Measurements from ENCODE around the gene PHF2.

The PHF2 gene

GRCh38 chr9:93630806-93631411 is 54.5 kb downstream of the PHF2 start:
- DNase-seq (ENCODE audit: low spot score): peak; percentile 10

- DNase-seq (ENCODE audit: low spot score): peak; percentile 12
These were observed 57.3 kb downstream of the PHF2 start for GRCh38 chr9:93633492-93634221.

GRCh38 chr9:93634311-93635185 is 58.2 kb downstream of the PHF2 start:
- DNase-seq (ENCODE audit: low spot score): peak; percentile 9

- peak; percentile 14 for DNase-seq (ENCODE audit: low spot score)
These were observed 59.1 kb downstream of the PHF2 start for GRCh38 chr9:93635186-93636107.

DNA sequence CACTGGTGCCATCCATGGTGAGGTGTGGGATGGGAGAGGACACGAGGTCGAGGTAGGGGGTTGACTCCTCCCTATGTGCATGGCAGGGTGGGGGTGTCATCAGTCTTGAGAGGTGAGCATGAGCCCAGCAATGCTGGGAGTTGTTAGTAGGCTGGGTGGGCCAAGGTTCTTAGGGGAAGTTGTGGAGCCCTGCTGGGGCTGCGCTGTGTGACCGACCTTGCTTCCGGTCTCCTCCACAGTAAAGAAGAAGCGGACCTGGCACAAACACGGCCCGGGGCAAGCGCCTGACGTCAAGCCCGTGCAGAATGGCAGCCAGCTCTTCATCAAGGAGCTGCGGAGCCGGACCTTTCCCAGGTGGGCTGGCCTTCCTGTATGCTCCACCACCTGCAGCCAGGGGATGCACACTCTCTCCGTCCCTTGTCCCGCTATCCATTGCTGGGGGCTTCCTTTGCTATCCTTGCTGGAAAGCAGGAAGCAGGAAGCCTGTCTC is 59.8 kb downstream of the PHF2 start:
- DNase-seq (ENCODE audit: low spot score): no peak

GRCh38 chr9:93636667-93637066 is 60.3 kb downstream of the PHF2 start:
- peak; percentile 7 for DNase-seq (ENCODE audit: low spot score)

DNA sequence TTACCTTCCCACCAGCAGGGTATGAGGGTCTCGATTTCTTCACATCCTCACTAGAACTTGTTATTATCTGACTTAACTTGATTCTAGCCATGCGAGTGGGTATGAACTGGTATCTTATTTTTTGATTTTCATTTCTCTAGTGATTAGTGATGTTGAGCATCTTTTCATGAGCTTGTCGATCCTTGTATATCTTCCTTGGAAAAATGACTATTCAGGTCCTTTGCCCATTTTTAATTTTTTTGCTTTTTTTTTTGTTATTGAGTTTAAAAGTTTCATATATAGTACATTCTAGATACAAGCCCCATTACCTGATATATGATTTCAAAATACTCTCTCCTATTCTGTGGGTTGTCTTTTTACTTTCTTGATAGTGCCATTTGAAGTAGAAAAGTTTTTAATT is 61.5 kb downstream of the PHF2 start:
- no peak for DNase-seq (ENCODE audit: low spot score)

DNA sequence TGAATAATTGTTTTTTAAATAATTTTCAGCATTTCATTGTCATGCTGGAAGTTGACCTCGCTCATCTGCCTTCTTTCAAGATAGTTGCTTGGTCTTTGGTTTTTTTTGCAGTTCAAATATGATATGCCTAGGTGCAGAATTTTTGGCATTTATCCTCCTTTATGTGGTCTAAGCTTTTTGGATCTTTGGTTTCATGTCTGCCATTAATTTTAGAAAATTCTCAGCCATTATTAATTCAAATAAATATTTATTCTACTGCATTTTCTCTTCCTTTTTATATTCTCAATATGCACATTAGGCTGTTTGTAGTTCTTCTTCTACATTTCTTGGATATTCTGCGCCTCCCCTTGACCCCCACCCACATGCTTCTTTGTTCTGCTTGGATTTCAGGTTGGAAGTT is 63.6 kb downstream of the PHF2 start:
- no peak for DNase-seq (ENCODE audit: low spot score)

GRCh38 chr9:93642961-93643360 is 66.6 kb downstream of the PHF2 start:
- DNase-seq (ENCODE audit: low spot score): no peak

DNA sequence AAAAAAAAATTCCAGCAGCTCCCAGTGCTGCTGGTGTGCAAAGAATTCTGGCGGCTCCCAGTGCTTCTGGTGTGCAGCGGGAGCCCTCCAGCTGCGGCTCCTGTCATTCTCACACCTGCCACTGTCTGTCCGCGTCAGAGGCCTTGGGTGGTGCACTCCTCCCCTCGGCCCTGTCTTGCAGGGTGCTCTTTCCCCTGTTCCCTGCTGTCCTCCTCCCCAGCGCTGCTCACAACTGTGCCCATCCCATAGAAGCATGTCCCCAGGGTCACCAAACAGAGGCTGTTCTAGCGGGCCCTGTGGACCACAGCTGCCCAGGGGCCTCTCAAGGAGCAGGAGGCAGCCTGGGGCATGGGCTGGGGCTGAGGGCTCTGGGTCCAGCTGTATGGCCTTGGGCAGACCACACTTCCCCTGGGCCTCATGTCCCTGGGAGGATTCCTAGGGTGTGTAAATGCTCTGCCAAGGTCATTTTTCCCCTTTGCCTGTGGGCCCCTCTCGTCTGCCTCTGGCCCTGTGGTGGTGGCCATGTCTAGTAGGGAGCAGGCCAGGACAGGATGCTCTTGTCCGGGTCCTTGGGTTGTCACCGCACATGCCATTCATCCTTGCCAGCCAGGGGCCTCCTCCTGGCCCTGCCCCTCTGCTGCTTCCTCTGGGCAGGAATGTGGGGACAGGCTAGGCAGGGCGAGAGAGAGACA is 68.2 kb downstream of the PHF2 start:
- no peak for DNase-seq (ENCODE audit: low spot score)

- DNase-seq (ENCODE audit: low spot score): no peak
These were observed 68.9 kb downstream of the PHF2 start for GRCh38 chr9:93645149-93645889.

GRCh38 chr9:93645921-93646639 is 69.7 kb downstream of the PHF2 start:
- no peak for DNase-seq (ENCODE audit: low spot score)

DNA sequence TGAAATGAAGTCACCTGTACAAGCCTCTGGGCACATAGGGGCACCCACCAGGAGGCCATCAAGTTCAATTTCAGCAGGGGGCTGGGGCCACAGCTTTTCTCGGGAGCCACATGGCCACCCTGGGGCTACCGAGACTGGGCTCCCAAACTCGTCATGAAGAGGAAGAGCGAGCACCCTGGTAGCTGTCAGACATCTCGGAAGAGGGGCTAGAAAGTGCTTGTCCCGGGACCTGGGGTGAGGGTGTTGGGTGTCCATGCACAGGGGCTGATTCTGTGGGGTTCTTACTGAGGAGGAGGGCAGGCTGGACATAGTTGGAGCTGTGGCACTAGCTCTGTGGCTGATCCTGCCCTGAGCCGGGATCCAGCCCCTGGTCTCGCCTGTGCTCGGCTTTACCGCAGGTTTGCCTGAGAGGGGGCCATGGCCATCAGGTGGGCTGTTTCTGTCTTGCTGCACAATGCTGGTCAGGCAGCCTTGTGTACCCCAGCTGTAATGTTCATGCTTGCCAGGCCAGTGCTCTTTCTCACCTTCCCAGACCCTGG is 70.3 kb downstream of the PHF2 start:
- DNase-seq (ENCODE audit: low spot score): no peak

- no peak for DNase-seq (ENCODE audit: low spot score)
These were observed 71.8 kb downstream of the PHF2 start for GRCh38 chr9:93648181-93648580.

GRCh38 chr9:93648836-93649235 is 72.5 kb downstream of the PHF2 start:
- no peak for DNase-seq (ENCODE audit: low spot score)

- DNase-seq (ENCODE audit: low spot score): no peak
These were observed 73.4 kb downstream of the PHF2 start for GRCh38 chr9:93649610-93650261.

- no peak for DNase-seq (ENCODE audit: low spot score)
These were observed 74.1 kb downstream of the PHF2 start for GRCh38 chr9:93650448-93650847.

- no peak for DNase-seq (ENCODE audit: low spot score)
These were observed 75.2 kb downstream of the PHF2 start for GRCh38 chr9:93651521-93651950.

Measured in D341Med (cell line).